GM18498 (cell line): Measurements from ENCODE around the gene HBS1L.

ENCODE experiments used
- ATAC-seq: cut with Tn5 transposase; IDR thresholded peaks from one replicate; pipeline ENCODE4 v1.9.1; 2021; ENCODE audit warnings: mild to moderate bottlenecking, moderate library complexity; ENCODE audit not compliant: unreplicated experiment

HBS1L gene

DNA sequence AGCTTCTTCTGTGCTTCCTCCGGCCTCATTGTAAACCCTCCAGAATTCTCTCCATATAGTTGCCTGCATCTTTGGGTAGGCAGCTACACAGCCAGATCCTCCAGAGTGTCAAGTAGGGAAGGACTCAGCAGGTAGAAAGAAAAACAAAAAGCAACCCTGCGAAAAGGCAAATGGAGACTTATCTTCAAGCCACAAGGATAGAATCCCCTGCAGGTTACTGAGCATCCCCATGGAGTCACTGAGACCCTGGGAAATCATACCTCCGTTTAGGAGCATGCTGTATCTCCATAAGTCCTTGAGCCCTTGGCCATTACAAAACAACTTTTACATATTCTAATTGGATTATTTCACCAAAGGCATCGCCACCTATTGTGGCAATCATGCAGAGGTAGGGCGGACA lies 133.3 kb downstream of the HBS1L start:
- ATAC-seq, result no peak

DNA sequence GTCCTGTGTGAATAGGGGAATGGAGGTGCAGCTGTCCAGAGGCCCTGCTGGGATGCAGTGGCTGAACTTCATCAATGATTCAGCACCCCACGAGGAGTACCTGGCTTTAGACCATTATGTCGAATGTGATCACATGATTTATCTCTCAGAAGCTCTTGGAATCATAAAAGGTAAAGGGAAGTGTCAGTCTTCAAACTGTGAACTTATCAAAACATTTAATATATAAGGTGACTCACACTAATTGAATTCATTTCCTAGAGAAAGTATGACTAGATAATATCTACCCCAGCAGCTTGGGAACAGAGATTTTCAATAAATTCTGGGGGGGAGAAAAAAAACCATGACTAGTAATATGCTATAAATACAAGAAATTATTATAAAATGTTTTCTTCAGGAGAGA lies 134.2 kb downstream of the HBS1L start:
- no peak for ATAC-seq

DNA sequence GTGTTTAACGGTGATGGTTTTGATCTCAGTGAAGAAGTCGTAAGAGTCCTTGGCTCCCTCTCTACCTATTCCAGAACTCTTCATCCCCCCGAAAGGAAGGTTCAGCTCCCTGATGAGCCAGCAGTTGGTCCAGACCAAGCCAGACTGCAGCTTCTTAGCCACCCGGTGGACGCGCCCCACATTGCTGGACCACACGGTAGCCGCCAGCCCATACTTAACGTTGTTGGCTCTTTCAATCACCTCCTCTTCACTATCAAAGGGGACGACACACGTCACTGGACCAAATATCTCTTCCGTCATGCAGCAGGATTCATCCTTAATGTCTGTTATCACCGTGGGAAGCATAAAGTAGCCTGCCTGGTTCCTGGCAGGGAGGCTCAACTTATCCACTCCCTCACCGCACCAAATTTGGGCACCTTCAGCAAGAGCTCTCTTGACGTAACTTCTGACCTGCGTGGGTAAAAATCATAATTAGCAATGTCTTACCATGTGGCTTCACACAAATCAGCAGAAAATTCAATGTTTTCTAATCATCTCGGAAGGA lies 136.1 kb downstream of the HBS1L start:
- no peak for ATAC-seq

DNA sequence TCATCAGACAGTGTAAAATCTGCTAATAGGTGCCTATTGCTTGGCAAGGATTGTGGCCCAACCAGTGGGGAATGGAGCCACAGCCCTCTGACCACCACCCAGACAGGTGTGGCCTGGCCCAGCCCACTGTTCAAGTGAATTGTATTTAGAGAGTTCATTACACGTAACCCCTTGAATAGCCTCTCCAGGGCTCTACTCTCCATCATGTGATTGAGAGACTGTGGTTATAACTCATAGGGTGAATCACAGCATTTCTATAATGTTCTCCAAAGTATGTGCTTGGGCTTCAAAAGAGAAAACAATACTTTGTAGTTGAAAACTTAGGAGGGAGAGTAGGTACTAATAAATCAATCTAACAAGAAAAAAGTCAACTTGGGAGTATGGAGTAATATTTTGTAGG lies 143.1 kb downstream of the HBS1L start:
- ATAC-seq, result no peak

DNA sequence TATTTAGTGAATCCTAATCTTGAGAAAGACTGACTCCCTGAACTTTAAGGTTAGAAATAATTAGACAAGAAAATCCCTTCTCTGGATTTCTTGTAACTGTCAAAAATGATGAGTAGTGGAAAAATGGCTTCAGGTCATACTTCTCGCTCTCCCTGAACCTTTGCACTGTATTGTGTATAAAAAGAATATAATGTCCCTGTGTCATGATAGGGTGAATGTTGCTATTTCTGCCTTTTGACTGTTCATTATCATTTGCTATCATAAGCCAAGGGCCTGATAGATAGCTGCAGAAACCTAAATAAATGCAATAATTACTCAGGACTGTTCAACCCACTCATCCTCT lies 144.1 kb downstream of the HBS1L start:
- ATAC-seq, result no peak
